Testis (tissue), 3 donors: ENCODE results near the gene EHD4. TPM values are rescaled to one million over a fixed set of nuclear protein-coding genes. Genes with fewer than 3 reads are reported as not detected.

ENCODE experiments used
- DNase-seq: peaks from one replicate; pipeline ENCODE4 v3.0.0-alpha.2; 2019
- H3K27ac ChIP-seq, 2 donors: fragments of 200-600 bp; sonication (generic); one replicate each; pipeline ENCODE4 v1.5.1; 2019
- H3K27me3 ChIP-seq: fragments of 200-600 bp; sonication (generic); one replicate; pipeline ENCODE4 v1.5.1; 2019
- H3K36me3 ChIP-seq: fragments of 200-600 bp; sonication (generic); one replicate; pipeline ENCODE4 v1.5.1; 2017; ENCODE audit warnings: low read depth; ENCODE audit errors: missing control alignments
- H3K4me1 ChIP-seq: fragments of 200-600 bp; sonication (generic); one replicate; pipeline ENCODE4 v1.5.1; 2019
- H3K4me3 ChIP-seq, 2 donors: fragments of 200-600 bp; sonication (generic); one replicate each; pipeline ENCODE4 v1.5.1; 2017 to 2019
- H3K9me3 ChIP-seq: fragments of 200-600 bp; sonication (generic); one replicate; pipeline ENCODE4 v1.5.1; 2017
- CTCF ChIP-seq, 3 experiments: fragments of 450-650 bp in 2 of 3; fragments of 200-600 bp in 1 of 3; sonication (generic) in 1 of 3; IDR thresholded peaks; one replicate each; pipeline ENCODE4 v1.5.1; 2016 to 2019; ENCODE audit warnings: antibody characterized with exemption in 3 of 3, mild to moderate bottlenecking in 2 of 3, moderate library complexity in 1 of 3
- POLR2A ChIP-seq: fragments of 450-650 bp; IDR thresholded peaks from one replicate; pipeline ENCODE4 v1.6.1; 2017; ENCODE audit warnings: antibody characterized with exemption, mild to moderate bottlenecking, moderate library complexity
- WGBS, 2 donors: methylation state at CpG; one replicate each; pipeline ENCODE4 v1.1.5; 2018; 5-methylcytosine and 5-hydroxymethylcytosine counted together
- intact Hi-C: fragments of 100-400 bp; cut with DNase I; formaldehyde crosslinking; loops from one replicate; pipeline ENCODE4 v1.15.1; 2023; ENCODE audit warnings: low total_unique reads
- polyA plus RNA-seq: library from polyadenylated mRNA; stranded (reverse); fragments of 350-450 nt; fragmentation: Illumina TruSeq; extraction: RNeasy Lipid Tissue Mini Kit (QIAGEN cat#74804); gene quantifications from one replicate; pipeline ENCODE4 v1.2.3, GENCODE V29; 2014; ENCODE audit warnings: low read depth, low replicate concordance; ENCODE audit not compliant: insufficient read depth
- total RNA-seq, 2 donors: library from RNA; depleted of rRNA; stranded (reverse); fragments of >200 nt; gene quantifications; one replicate each; pipeline ENCODE4 v1.2.3, GENCODE V29; 2016

EHD4 gene
- total and polyA plus RNA-seq, 3 donors from 2014 or later: 8.0 to 10.2 (median 9.4) TPM

GRCh38 chr15:41852736-41853590 is 119.4 kb downstream of the EHD4 start:
- intact Hi-C loops: no loop called here
- Histone ChIP-seq H3K27ac (no peak overlapping the region), H3K9me3 (no peaks in the 10 kb centered on the region), H3K4me3 (no peak overlapping the region), H3K27me3 (no peaks in the 10 kb centered on the region), H3K36me3 (no peaks in the 10 kb centered on the region), H3K4me1 (peaks cover 5% of the 10 kb centered on the region)
- no peak for TF ChIP-seq POLR2A
- no peak for TF ChIP-seq CTCF (IDR thresholded peaks at IDR 0.05)
- no peak for DNase-seq
- WGBS, 2 donors: 68 to 76% methylated on average over 4 to 17 of the region's 17 CpGs

GRCh38 chr15:41851755-41852370 is 120.5 kb downstream of the EHD4 start:
- TF ChIP-seq CTCF (IDR thresholded peaks at IDR 0.05) (no peak), POLR2A (no peak)
- H3K9me3 ChIP-seq: no peaks in the 10 kb centered on the region
- H3K36me3 ChIP-seq: no peaks in the 10 kb centered on the region
- DNase-seq: no peak
- WGBS, 2 donors: 71 to 72% methylated on average over 1 to 8 of the region's 8 CpGs
- peaks cover 5% of the 10 kb centered on the region for H3K4me1 ChIP-seq
- no peak overlapping the region for H3K4me3 ChIP-seq
- no peak overlapping the region for H3K27ac ChIP-seq
- intact Hi-C loops: no loop called here
- no peaks in the 10 kb centered on the region for H3K27me3 ChIP-seq

- intact Hi-C loops: no loop called here
- no peak overlapping the region for H3K4me3 ChIP-seq
- no peaks in the 10 kb centered on the region for H3K9me3 ChIP-seq
- no peaks in the 10 kb centered on the region for H3K36me3 ChIP-seq
- no peak for TF ChIP-seq POLR2A
- TF ChIP-seq CTCF (IDR thresholded peaks at IDR 0.05): no peak
- H3K27ac ChIP-seq: no peak overlapping the region
- 60 to 70% methylated on average over 1 to 11 of the region's 11 CpGs for WGBS, 2 donors
- DNase-seq: no peak
- H3K4me1 ChIP-seq: peaks cover 5% of the 10 kb centered on the region
- H3K27me3 ChIP-seq: no peaks in the 10 kb centered on the region
These were observed 121.2 kb downstream of the EHD4 start for GRCh38 chr15:41851167-41851523.

DNA sequence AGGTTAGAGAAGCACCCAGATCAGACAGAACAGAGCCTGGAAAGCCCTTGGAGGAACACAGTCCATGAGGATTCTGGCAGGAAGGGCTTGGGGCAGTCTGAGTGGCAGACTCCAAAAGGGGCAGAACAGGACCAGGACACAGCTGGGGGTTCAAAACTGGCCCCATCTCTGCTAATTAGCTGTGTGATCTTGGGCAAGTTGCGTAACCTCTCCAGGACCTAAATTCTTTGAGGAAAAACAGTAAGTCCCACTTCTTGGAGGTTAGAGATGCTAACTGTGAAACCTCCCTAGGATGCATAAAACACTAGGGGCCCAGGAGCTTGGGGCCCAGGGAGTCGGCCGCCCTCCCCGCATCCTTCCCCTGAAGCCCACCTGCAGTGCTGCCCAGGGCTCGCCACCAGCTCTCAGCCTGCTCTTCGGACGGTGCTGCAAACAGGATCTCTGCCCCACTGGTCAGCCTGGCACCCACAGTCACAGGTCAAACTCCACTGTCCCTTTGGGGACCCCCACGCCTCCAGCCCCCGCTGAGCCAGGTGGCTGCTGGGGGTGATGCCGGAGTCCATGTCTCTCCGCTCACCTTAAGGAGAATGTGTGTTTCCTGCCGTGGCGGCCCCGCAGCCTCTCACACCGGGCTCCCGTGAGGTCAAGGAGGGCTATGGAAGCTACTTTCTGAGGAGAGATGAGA is 121.7 kb downstream of the EHD4 start:
- TF ChIP-seq CTCF (IDR thresholded peaks at IDR 0.05): no peak
- TF ChIP-seq POLR2A: no peak
- Histone ChIP-seq H3K36me3 (no peaks in the 10 kb centered on the region), H3K4me3 (no peak overlapping the region), H3K4me1 (peaks cover 5% of the 10 kb centered on the region), H3K27me3 (no peaks in the 10 kb centered on the region), H3K27ac (no peak overlapping the region), H3K9me3 (no peaks in the 10 kb centered on the region)
- intact Hi-C loops: no loop called here
- WGBS, 2 donors: 61 to 85% methylated on average over 6 to 13 of the region's 16 CpGs
- no peak for DNase-seq
